NOMO-1 (cell line): ENCODE data around the gene BNC2.

Source experiments
- DNase-seq, 2 experiments: peaks; one replicate each; lab custom pipeline; 2025; ENCODE audit not compliant: unreplicated experiment in 2 of 2; lab: John Stamatoyannopoulos, UW

BNC2 gene

DNA sequence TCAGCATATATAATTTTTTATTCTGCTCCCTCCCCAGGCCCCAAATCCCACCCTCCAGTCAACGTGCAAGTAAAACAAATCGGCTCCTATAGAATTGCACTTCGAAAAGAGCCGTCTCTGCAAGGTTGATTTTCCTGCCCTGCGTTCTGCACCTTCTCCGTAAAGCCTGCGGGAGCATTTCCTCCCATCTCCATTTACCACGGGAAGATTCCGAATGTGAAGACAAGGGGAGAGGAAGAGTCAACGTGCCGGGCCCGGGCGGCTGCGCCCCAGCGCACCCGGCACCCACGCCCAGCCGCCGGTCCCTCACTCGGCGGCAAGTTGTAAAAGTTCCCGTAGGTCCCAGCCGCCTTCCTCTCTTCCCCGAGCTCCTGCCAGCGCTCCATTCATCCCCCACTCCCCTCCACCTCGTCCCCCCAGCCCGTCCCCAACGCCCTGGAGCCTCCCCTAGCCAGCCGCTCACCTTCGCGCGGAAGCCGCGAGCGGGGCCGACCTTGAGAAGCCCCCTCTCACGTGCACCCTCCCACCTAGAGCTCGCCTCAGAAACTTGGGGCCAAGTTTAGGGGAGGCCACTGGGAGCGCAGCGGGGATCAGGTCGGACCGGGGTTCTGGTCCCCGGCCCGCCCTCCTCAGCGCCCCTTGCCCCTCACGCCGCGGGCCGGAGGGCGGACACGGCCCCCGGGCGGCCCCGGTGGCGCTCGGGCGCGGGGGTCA lies 431 bp downstream of the BNC2 start:
- no peak for DNase-seq

DNA sequence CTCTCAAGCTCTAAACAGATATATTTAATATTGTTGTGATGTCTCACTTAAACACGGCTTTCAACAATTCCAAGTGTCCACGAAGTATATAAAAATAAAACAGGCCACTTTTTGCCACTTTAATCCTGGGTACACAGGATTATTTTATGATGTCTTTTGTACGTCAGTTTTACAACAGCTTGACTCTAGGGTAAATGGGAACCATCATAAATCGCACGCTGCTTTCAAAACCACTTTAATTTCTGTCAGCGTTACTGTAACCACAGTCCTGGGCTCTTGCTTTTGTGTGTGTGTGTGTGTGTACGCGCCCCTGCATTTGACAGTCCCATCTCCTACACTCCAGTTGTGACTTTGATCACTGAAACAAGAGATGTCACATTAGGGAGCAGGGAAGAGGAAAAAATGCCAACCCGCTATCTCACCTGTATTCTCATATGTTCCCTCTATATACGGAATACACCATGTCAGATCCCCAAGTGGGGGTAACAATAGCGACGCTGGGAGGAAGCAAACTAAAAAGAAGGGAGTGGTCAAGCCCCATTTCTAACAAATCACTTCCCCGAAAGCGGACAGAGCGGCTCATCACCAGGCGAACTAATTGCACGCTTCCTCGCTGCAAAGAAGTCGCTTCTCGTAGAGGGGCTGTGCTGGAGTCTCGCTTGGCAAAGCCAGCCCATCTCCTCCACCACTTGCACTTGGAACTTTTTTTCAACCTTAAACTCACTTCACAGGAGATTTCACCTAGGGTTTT lies 1.2 kb downstream of the BNC2 start:
- DNase-seq = no peak

GRCh38 chr9:16868701-16869100 lies 1.8 kb downstream of the BNC2 start:
- DNase-seq = no peak

DNA sequence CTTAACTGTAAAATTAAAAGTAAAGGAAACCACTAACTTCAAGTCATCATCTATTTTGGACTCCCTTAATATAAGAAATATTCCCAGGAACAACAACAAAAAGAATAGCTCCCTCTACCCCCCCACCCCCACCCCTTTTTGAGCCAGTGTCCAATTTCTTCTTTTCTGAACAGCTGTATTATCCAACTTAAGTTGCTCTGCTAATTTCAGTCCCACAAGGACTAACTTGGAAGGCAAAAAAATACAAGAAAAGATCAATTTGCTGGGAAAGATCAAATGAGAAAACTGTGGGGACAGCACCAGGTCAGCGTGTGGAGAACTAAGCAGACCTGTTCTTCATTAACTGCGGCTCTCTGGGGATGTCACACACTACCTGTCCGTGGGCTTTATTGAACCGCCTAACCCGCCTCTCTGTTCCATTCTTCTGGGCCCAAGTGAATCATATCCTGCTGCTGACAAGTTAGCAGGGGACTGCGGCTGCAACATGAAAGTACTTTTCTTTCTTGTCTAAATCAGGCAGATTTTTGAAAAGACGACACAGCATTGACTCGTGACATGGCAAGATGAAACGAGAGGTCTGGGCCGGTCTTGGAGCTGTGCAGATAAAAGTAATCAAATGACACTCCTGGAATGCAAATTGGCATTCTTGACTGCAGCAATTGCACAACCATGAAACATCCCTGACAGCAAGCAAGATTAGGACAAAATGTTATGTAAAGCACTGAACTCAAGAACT lies 2.7 kb downstream of the BNC2 start:
- DNase-seq = no peak

- DNase-seq = no peak
Measured at GRCh38 chr9:16866587-16866986, 3.9 kb downstream of the BNC2 start.

- DNase-seq = no peak
Measured at GRCh38 chr9:16864649-16865434, 5.6 kb downstream of the BNC2 start.

DNA sequence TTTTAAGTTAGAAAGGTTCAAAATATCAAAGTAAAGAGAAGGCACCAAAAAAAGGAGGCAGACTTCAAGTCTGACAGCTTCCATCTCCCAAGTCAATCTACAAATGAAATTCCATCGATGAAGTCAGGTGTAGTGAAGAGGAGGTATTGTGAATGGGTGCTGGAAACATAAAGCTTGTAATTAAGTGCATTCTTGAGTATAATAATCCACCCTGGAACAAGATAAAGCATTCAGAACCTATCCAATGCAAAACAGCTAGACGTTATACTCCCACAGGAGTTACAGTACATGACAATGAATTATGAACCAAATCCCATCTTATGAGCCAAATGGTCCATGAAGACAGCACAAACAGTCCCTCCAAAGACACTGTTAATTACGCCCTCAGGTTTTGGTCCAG lies 22.3 kb downstream of the BNC2 start:
- no peak for DNase-seq

DNA sequence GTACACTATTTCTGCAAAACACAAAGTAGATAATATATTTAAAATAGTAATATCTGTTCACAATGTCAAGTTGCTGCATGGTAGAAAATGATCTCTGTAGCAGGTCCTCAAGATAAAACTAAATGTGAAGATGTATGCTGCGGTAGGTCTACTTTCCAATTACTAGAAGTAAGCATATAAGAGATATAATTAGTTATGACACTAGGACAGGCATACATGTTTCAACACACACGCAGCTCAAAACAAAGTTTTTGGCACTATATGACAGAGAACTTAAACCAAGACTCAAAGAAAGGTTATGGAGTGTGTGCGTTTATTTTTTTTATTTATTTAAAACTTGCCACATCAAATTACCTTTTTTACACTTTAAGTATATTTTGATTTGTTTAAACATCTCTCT lies 23.5 kb downstream of the BNC2 start:
- no peak for DNase-seq

DNA sequence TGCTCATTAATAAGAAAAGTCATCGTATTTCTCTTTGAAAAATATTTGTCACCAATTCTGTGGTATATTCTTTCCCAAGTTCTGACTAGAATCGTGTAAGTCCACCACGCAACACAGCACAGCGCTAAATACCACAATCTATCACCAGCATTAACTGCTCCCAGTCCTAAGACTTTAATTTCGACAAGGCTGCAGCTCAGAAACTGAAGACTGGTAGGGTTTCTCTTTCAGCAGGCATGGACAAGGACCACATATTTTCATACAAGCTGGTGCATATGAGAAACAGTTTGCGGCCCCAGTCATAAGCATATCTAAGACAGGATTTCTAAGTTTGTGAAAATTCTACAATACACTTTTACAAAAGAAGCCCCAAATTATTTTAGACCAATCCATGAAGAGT lies 24.1 kb downstream of the BNC2 start:
- DNase-seq = no peak

- no peak for DNase-seq
Measured at GRCh38 chr9:16834817-16835216, 35.7 kb downstream of the BNC2 start.

DNA sequence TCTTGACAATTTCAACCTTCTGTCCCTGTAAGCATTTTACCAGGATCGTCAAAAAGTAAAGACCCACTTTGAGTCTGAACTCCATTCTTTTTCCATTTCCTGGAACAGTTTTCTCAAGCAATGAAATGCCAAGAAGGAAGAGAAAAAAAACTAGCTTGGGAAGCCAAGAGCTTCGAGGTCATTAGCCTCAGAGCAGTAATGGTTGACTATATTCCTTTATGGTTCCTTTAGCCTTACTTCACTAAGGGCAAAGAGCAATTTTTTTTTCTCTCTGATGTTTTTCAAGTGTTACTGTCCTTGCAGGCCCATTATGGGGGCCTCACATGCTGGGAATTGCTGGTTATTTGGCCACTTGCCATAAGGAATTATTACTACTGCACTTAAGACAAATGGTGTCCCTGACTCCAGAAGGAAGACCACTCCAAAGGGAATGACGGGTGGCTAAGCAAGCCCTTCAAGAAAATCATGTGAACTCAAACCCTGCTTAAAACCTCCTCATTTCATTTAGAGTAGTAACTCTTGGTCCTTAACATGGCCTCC lies 37.1 kb downstream of the BNC2 start:
- no peak for DNase-seq

DNA sequence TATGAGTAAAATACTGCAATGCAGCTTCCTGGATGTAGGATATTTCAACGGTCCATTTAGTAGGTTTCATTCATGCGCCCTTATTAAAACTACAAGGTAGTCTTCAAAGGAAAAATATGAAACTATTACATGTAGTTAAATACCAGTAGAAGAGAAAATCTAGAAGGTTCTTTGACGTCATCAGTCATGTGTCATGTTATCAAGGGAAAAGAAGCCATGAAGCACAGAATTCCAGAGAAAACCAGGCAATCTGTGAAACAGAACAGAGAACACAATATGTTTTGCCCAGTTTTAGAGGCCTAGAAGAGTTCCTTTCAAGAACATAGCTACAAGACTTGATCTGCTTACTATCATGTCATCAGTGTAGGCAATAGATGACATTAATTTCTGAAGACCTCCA lies 38.4 kb downstream of the BNC2 start:
- no peak for DNase-seq

- no peak for DNase-seq
Measured at GRCh38 chr9:16830806-16831205, 39.7 kb downstream of the BNC2 start.

DNA sequence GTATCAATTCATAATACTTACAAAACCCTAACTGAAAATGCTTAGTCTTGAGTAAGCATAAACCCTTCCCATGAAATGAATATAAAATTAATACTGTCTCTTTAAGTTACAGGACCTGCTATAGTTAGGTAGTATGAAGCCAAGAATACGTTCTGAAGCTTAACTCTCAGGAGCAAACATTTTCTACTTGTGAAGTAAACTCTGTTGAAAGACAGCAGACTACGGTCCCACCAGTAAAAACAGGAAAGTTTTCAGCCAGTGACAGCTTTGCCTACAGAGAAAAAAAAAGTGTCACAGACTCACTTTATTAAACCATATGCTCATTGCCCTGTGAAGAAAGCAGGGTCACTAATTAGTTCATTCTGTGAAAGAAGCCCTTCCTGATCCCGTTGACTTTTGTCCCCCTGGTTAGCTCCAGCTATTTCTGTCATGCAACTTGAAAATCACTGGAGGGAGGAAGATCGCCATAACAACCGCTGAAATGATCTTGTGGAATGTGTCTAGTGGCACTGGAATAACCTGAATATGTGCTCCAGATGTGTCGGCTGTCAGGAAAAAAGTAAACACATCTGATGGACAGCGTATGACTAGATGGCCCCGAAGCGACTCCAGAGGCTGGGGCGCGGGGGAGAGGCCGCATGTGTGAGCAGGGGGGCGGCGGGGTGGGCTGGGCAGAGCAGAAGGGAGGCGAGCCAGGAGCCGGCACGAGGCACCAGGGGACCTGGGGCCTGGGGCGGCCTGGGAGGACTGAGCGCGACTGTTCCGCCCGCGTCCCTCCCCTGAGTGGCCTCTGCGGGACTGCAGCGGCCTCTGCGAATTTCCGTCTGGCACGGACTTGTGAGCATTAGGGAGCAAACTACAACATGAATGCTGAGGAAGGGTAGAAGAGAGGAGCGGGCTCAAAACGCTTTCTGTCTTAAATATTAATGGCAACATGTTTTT lies 41.9 kb downstream of the BNC2 start:
- DNase-seq = no peak

DNA sequence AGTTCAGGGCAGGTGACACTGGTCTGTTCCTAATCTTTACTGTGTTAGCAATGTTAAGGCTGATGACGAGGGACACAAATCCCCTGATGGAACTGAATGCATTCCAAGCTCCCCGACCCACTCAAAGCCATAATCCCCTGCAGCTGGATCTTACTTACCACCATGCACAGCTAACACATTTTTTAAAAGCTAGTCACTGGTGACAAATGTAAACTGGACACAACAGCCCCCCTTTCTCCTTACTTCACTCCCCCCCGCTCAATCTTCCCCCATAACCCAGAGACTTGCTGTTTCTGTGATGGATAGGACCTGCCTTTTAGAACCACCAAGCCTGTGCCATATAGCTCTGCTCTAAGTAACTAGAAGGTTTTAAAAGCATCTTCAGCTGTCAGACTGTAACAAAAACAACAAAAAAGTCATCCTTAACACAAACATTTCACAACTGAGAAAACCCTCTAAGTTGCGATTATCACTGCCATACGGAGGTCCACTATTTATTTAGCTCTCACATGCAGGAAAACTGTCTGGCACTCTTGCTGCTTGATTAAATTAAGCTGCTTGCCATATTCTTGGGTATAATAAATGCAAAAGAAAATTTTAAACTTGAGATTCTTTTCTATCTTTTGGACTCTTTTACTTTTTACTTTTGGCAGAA lies 44.4 kb downstream of the BNC2 start:
- DNase-seq = no peak

- DNase-seq = no peak
Measured at GRCh38 chr9:16825331-16825725, 45.1 kb downstream of the BNC2 start.

GRCh38 chr9:16824545-16825330 lies 45.7 kb downstream of the BNC2 start:
- DNase-seq = no peak

DNA sequence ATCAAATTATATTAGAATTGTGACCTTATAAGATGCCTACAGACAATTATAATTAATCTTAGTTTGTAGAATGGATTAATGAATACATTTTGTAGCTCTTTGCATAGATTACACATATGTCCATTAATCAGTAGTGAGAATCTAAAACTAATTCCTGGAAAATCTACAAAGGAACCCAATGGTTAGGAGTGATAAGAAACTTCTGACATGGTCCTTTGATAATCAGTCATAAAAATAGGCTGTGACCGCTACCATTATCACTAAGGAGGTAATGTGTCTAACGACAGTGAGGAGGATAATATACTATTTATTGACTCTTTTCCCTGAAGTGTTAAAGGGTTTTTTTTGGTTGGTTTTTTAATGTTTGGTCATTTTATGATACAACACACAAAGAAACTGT lies 46.6 kb downstream of the BNC2 start:
- DNase-seq = no peak
